HepG2 (cell line): ENCODE results near the gene EIF4A3. TPM values are rescaled to one million over a fixed set of nuclear protein-coding genes. Genes with fewer than 3 reads are reported as not detected.

Source experiments
- ATAC-seq: fragments of 200-7000 bp; cut with Tn5 transposase; 3 replicates; pipeline ENCODE4 v1.9.1; 2020; ENCODE audit warnings: mild to moderate bottlenecking, moderate library complexity
- BruUV-seq: library from RNA; stranded (reverse); fragments of 400-500 nt; replicated peaks from 2 replicates; lab custom pipeline; 2021; lab: Mats Ljungman, UMichigan
- CTCF ChIA-PET: fragments of 300-600 bp; formaldehyde crosslinking; extraction: SDS; loops from one replicate; lab custom pipeline; 2021; ENCODE audit warnings: low total read pairs, inconsistent platforms, low intra/inter-chr PET ratio; lab: Yijun Ruan, JAX
- POLR2A ChIA-PET: fragments of 350-600 bp; sonication (Branson Sonifier 250); formaldehyde crosslinking; loops from one replicate; lab custom pipeline; 2020; ENCODE audit warnings: antibody characterized with exemption, inconsistent platforms; lab: Yijun Ruan, JAX
- DNase-seq: peaks from one replicate; pipeline ENCODE4 v3.0.0-alpha.2; 2015; ENCODE audit warnings: low spot score
- FAIRE-seq: peaks from 3 replicates; lab custom pipeline; 2011; peaks lifted over from hg19 to GRCh38; lab: Jason Lieb, UNC
- H2AFZ ChIP-seq: one replicate; pipeline ENCODE4 v1.6.1; 2011; ENCODE audit warnings: low read length, inconsistent platforms
- H3K27ac ChIP-seq: fragments of 300-600 bp; 3 replicates; pipeline ENCODE4 v1.8.0; 2011; ENCODE audit warnings: mixed run types, mild to moderate bottlenecking, mixed read lengths, low read length, inconsistent platforms; ENCODE audit not compliant: insufficient read depth; ENCODE audit errors: extremely low read length
- H3K27me3 ChIP-seq, 2 experiments: fragments of 200-600 bp in 1 of 2; 2 replicates in 1 of 2; 3 replicates in 1 of 2; pipeline versions ENCODE4 v1.6.0 to v1.8.0; 2011; ENCODE audit warnings: low read length in 2 of 2, mild to moderate bottlenecking in 2 of 2, moderate library complexity in 2 of 2, inconsistent platforms in 1 of 2; ENCODE audit not compliant: insufficient read depth in 2 of 2, control insufficient read depth in 1 of 2
- H3K36me3 ChIP-seq, 2 experiments: fragments of 200-600 bp in 1 of 2; replicated peaks in 1 of 2; 2 replicates in 1 of 2; 3 replicates in 1 of 2; pipeline versions ENCODE4 v1.5.1 to v1.8.0; 2011; ENCODE audit warnings: low read length in 2 of 2, inconsistent platforms in 1 of 2; ENCODE audit not compliant: insufficient read depth in 2 of 2, control insufficient read depth in 1 of 2
- H3K4me1 ChIP-seq: 2 replicates; pipeline ENCODE4 v1.5.1; 2012; ENCODE audit warnings: low read length, inconsistent platforms; ENCODE audit not compliant: insufficient read depth
- H3K4me2 ChIP-seq: 2 replicates; pipeline ENCODE4 v1.6.0; 2011; ENCODE audit warnings: low read depth, low read length, inconsistent platforms
- H3K4me3 ChIP-seq, 3 experiments: fragments of 200-600 bp in 1 of 3; sonication (generic), shearing (Covaris generic) in 1 of 3; replicated peaks in 1 of 3; 2 replicates each; pipeline ENCODE4 v1.5.1; 2011 to 2016; ENCODE audit warnings: low read length in 3 of 3, inconsistent platforms in 2 of 3, low read depth in 2 of 3, mild to moderate bottlenecking in 2 of 3, control low read depth in 1 of 3, mixed read lengths in 1 of 3; ENCODE audit not compliant: insufficient read depth in 1 of 3
- H3K79me2 ChIP-seq: one replicate; pipeline ENCODE4 v1.6.1; 2011; ENCODE audit warnings: low read length, inconsistent platforms; ENCODE audit not compliant: insufficient read depth
- H3K9ac ChIP-seq: 2 replicates; pipeline ENCODE4 v1.6.0; 2011; ENCODE audit warnings: mild to moderate bottlenecking, low read depth, low read length, inconsistent platforms; ENCODE audit not compliant: insufficient read depth
- H3K9me3 ChIP-seq: 2 replicates; pipeline ENCODE4 v1.5.1; 2012; ENCODE audit warnings: mild to moderate bottlenecking, low read length
- H4K20me1 ChIP-seq: 2 replicates; pipeline ENCODE4 v1.6.0; 2011; ENCODE audit warnings: inconsistent platforms, mild to moderate bottlenecking, low read length, moderate library complexity; ENCODE audit not compliant: insufficient read depth
- BCL6 ChIP-seq: IDR thresholded peaks from 2 replicates; pipeline ENCODE4 v1.6.1; 2016; ENCODE audit warnings: missing genetic modification reagents, missing compliant biosample characterization
- CBX2 ChIP-seq, 2 experiments: fragments of 200-600 bp in 1 of 2; sonication (generic); formaldehyde crosslinking in 1 of 2; IDR thresholded peaks; 2 replicates each; pipeline versions ENCODE4 v1.7.0 to v1.8.1; 2018 to 2022; ENCODE audit warnings: low read depth in 2 of 2, low read length in 1 of 2, mild to moderate bottlenecking in 1 of 2, missing genetic modification reagents in 1 of 2
- CREB1 ChIP-seq, 2 experiments: fragments of 450-650 bp in 1 of 2; IDR thresholded peaks; 2 replicates each; pipeline ENCODE4 v1.6.1; 2016 to 2017; ENCODE audit warnings: control low read depth in 1 of 2, mild to moderate bottlenecking in 1 of 2, missing compliant biosample characterization in 1 of 2, missing genetic modification characterization in 1 of 2
- DNMT3B ChIP-seq: conservative IDR thresholded peaks from 2 replicates; pipeline ENCODE4 v1.6.1; 2016; ENCODE audit warnings: missing biosample characterization, control low read depth
- HNRNPL ChIP-seq: fragments of 200-400 bp; formaldehyde crosslinking; IDR thresholded peaks from 2 replicates; pipeline ENCODE4 v1.6.1; 2017; ENCODE audit warnings: mild to moderate bottlenecking, low read depth, low read length
- HOXA7 ChIP-seq: sonication (generic); formaldehyde crosslinking; IDR thresholded peaks from 2 replicates; pipeline ENCODE4 v1.8.1; 2022; ENCODE audit warnings: mild to moderate bottlenecking, missing genetic modification reagents, moderate library complexity
- JUNB ChIP-seq: sonication (generic); formaldehyde crosslinking; IDR thresholded peaks from 2 replicates; pipeline ENCODE4 v1.8.0; 2022; ENCODE audit warnings: missing genetic modification reagents, mild to moderate bottlenecking, borderline replicate concordance
- KDM4B ChIP-seq: sonication (generic); formaldehyde crosslinking; IDR thresholded peaks from 2 replicates; pipeline ENCODE4 v1.4.0; 2020; ENCODE audit warnings: missing genetic modification reagents
- RXRA ChIP-seq: sonication (generic); formaldehyde crosslinking; IDR thresholded peaks from 2 replicates; pipeline ENCODE4 v1.5.1; 2020; ENCODE audit warnings: missing genetic modification reagents
- TARDBP ChIP-seq: sonication (generic); formaldehyde crosslinking; IDR thresholded peaks from 2 replicates; pipeline ENCODE4 v1.8.0; 2022; ENCODE audit warnings: mild to moderate bottlenecking, missing genetic modification reagents
- ZNF605 ChIP-seq: sonication (generic); formaldehyde crosslinking; IDR thresholded peaks from 2 replicates; pipeline ENCODE4 v1.8.0; 2022; ENCODE audit warnings: mild to moderate bottlenecking, missing genetic modification reagents
- ZNF891 ChIP-seq: sonication (generic); formaldehyde crosslinking; IDR thresholded peaks from 2 replicates; pipeline ENCODE4 v1.5.0; 2020; ENCODE audit warnings: mild to moderate bottlenecking, missing genetic modification reagents
- WGBS: methylation state at CpG from one replicate; pipeline ENCODE4 v1.1.6; 2017; ENCODE audit warnings: low lambda C conversion rate; 5-methylcytosine and 5-hydroxymethylcytosine counted together
- in situ Hi-C: cut with HindIII; loops from 2 replicates; pipeline ENCODE4 v1.10.0; 2017; ENCODE audit warnings: low pct_unique_long_range_greater_than_20kb; ENCODE audit not compliant: extremely low pct_ligation_motif_present
- intact Hi-C: fragments of 100-400 bp; cut with micrococcal nuclease; formaldehyde crosslinking; loops from one replicate; pipeline ENCODE4 v1.10.0; 2022; ENCODE audit not compliant: unreplicated experiment
- polyA plus RNA-seq, 8 experiments: library from polyadenylated mRNA; depleted of rRNA in 3 of 8; stranded (reverse) in 7 of 8; unstranded in 1 of 8; fragments of >200 nt; fragmentation: Illumina TruSeq in 4 of 8; extraction: Trizol in 4 of 8; gene quantifications; 2 replicates each; pipeline versions ENCODE4 v1.2.1 to v1.2.3, GENCODE V29; 2011 to 2016; ENCODE audit warnings: low read depth in 4 of 8, missing spikeins in 1 of 8, mixed read lengths in 1 of 8; ENCODE audit not compliant: insufficient read depth in 1 of 8
- total RNA-seq, 5 experiments: library from RNA; depleted of rRNA; stranded (reverse); fragments of >200 nt; fragmentation: Illumina TruSeq; extraction: Trizol; gene quantifications; 2 replicates each; pipeline ENCODE4 v1.2.3, GENCODE V29; 2016; ENCODE audit warnings: low read depth in 1 of 5
- TF ChIP-seq, protein P1 (sequence below): sonication (generic); formaldehyde crosslinking; IDR thresholded peaks from 2 replicates; pipeline ENCODE4 v1.8.1; 2023; ENCODE audit warnings: mild to moderate bottlenecking, inconsistent platforms, moderate library complexity, missing genetic modification reagents, borderline replicate concordance
- TF ChIP-seq, protein P2 (sequence below): sonication (generic); formaldehyde crosslinking; IDR thresholded peaks from one replicate; pipeline ENCODE4 v1.5.1; 2020; ENCODE audit warnings: mild to moderate bottlenecking, missing genetic modification reagents; ENCODE audit errors: not compliant biosample characterization

EIF4A3 gene
- total and polyA plus RNA-seq, 2 of the 13 experiments (the other 11 are each of a cell fraction or from before 2014, with no cell fraction given) = 145 to 187 TPM

DNA sequence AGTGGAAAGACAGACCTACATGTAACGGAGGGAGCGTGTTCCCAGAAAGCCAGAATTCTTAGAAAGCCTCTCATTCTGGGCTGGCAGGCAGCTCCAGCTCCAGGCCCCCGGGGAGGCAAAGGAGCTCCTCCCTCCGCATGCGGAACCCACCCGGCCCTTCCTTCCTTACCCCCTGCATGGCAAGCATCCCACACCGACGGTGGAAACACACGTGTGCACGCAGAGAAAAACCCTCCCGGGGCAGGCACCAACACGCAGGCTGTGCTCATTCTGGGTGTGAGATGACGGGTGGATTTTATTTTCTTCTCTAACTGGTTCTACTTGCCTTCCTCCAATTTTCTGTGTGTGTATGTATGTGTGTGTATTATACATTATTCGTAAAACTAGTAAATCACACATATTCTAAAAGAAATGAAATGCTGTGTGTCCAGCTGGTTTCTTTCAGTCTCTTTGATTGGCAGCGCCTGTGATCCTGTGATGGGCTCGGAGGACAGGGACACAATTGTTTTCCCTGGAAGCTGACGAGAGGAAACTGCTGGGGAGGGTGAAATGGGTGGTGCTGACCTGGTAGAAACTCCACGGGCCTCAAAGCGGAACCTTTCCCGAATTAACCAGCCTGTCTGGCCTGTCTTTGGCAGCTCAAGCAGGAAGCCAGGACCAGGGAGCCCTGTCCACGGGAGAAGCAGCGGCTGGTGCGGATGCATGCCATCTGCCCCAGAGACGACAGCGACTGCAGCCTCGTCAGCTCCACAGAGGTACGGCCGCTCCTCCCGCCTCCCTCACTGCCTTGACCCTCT, 45.1 kb upstream of the EIF4A3 start:
- BruUV-seq = no TSS peak
- intact Hi-C loops (no loop called here), in situ Hi-C loops (no loop called here)
- CTCF ChIA-PET = no interaction called here
- Histone ChIP-seq H3K36me3 (no peaks in the 10 kb centered on the region), H3K9ac (no peak overlapping the region), H3K4me1 (peaks cover 39% of the 10 kb centered on the region), H3K9me3 (no peaks in the 10 kb centered on the region), H4K20me1 (no peaks in the 10 kb centered on the region; the same call in 1 of the 2 replicates), H3K27ac (no peak overlapping the region), H3K79me2 (no peaks in the 10 kb centered on the region), H2AFZ (no peak overlapping the region), H3K27me3 (peaks cover 33 to 83% of the 10 kb centered on the region in 2 experiments), H3K4me3 (peak overlapping the region in 2 of 3 experiments; percentile 12 to 40; a peak in 2 of 6 replicates), H3K4me2 (peak overlapping the region; percentile 67)
- DNase-seq = peak; percentile 53
- POLR2A ChIA-PET = interaction anchor here (1.0 to 2.6 kb wide), 3 partner anchors 14 to 69 kb away, joined by 3 to 5 read pairs (median 3); no protein-coding TSS in a partner anchor
- 42% methylated on average over 21 of the region's 29 CpGs for WGBS
- FAIRE-seq = peak; percentile 4
- ATAC-seq = peak; percentile 7; the same call in 2 of the 3 replicates
- TF ChIP-seq KDM4B (CRISPR knock-in tag) (no peak), RXRA (CRISPR knock-in tag) (no peak), DNMT3B (CRISPR knock-in tag) (no peak), TARDBP (CRISPR knock-in tag) (no peak), BCL6 (CRISPR knock-in tag) (peak; percentile 52; the same call in 1 of the 2 replicates), HOXA7 (CRISPR knock-in tag) (no peak), CBX2 (IDR thresholded peaks at IDR 0.05; ENCODE audit: low read depth, low read length) (no peak), CBX2 (CRISPR knock-in tag; IDR thresholded peaks at IDR 0.05; ENCODE audit: low read depth) (no peak), HNRNPL (no peak), JUNB (CRISPR knock-in tag) (no peak), ZNF891 (CRISPR knock-in tag) (peak; percentile 69; the same call in 1 of the 2 replicates), CREB1 (IDR thresholded peaks at IDR 0.05) (no peak), CREB1 (CRISPR knock-in tag; IDR thresholded peaks at IDR 0.05) (no peak), ZNF605 (CRISPR knock-in tag) (0 out of 2 replicates have a peak, but pooled peaks have one; percentile 52)
- TF ChIP-seq, protein P1, sequence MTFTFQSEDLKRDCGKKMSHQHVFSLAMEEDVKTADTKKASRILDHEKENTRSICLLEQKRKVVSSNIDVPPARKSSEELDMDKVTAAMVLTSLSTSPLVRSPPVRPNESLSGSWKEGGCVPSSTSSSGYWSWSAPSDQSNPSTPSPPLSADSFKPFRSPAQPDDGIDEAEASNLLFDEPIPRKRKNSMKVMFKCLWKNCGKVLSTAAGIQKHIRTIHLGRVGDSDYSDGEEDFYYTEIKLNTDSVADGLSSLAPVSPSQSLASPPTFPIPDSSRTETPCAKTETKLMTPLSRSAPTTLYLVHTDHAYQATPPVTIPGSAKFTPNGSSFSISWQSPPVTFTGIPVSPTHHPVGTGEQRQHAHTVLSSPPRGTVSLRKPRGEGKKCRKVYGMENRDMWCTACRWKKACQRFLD (CRISPR knock-in tag) = no peak
- TF ChIP-seq, protein P2, sequence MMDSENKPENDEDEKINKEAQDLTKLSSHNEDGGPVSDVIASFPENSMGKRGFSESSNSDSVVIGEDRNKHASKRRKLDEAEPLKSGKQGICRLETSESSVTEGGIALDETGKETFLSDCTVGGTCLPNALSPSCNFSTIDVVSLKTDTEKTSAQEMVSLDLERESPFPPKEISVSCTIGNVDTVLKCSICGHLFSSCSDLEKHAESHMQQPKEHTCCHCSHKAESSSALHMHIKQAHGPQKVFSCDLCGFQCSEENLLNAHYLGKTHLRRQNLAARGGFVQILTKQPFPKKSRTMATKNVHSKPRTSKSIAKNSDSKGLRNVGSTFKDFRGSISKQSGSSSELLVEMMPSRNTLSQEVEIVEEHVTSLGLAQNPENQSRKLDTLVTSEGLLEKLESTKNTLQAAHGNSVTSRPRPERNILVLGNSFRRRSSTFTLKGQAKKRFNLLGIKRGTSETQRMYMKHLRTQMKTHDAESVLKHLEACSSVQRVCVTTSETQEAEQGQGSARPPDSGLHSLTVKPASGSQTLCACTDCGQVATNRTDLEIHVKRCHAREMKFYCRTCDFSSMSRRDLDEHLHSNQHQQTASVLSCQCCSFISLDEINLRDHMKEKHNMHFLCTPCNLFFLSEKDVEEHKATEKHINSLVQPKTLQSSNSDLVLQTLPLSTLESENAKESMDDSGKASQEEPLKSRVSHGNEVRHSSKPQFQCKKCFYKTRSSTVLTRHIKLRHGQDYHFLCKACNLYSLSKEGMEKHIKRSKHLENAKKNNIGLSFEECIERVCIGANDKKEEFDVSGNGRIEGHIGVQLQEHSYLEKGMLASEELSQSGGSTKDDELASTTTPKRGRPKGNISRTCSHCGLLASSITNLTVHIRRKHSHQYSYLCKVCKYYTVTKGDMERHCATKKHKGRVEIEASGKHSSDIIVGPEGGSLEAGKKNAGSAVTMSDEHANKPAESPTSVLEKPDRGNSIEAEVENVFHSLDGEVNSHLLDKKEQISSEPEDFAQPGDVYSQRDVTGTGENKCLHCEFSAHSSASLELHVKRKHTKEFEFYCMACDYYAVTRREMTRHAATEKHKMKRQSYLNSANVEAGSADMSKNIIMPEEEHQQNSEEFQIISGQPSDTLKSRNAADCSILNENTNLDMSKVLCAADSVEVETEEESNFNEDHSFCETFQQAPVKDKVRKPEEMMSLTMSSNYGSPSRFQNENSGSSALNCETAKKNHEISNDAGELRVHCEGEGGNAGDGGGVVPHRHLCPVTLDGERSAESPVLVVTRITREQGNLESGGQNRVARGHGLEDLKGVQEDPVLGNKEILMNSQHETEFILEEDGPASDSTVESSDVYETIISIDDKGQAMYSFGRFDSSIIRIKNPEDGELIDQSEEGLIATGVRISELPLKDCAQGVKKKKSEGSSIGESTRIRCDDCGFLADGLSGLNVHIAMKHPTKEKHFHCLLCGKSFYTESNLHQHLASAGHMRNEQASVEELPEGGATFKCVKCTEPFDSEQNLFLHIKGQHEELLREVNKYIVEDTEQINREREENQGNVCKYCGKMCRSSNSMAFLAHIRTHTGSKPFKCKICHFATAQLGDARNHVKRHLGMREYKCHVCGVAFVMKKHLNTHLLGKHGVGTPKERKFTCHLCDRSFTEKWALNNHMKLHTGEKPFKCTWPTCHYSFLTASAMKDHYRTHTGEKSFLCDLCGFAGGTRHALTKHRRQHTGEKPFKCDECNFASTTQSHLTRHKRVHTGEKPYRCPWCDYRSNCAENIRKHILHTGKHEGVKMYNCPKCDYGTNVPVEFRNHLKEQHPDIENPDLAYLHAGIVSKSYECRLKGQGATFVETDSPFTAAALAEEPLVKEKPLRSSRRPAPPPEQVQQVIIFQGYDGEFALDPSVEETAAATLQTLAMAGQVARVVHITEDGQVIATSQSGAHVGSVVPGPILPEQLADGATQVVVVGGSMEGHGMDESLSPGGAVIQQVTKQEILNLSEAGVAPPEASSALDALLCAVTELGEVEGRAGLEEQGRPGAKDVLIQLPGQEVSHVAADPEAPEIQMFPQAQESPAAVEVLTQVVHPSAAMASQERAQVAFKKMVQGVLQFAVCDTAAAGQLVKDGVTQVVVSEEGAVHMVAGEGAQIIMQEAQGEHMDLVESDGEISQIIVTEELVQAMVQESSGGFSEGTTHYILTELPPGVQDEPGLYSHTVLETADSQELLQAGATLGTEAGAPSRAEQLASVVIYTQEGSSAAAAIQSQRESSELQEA (CRISPR knock-in tag) = no peak
